ENCODE measurements around the gene CCDC9. TPM values are rescaled to one million over a fixed set of nuclear protein-coding genes. Genes with fewer than 3 reads are reported as not detected.

Gene CCDC9
- total RNA-seq, 1 donor from 2014 or later, result 47.1 TPM

- no peaks in the 10 kb centered on the region for H3K9me3 Mint-ChIP-seq
- no peaks in the 10 kb centered on the region for H3K27me3 Mint-ChIP-seq
- ATAC-seq (ENCODE audit: low read depth), result no peak
- no peak for DNase-seq
- peaks cover 64% of the 10 kb centered on the region for H3K36me3 Mint-ChIP-seq (ENCODE audit: low read depth)
- TF ChIP-seq CTCF (IDR thresholded peaks at IDR 0.05), result no peak
- no peak overlapping the region for H3K27ac Mint-ChIP-seq
- intact Hi-C loops (cut with micrococcal nuclease), result no loop called here
- peaks cover 7% of the 10 kb centered on the region for H3K4me1 Mint-ChIP-seq
- H3K4me3 Mint-ChIP-seq, result no peak overlapping the region
- CTCF ChIA-PET, result no interaction called here
- POLR2A ChIA-PET, result no interaction called here
These were observed 11.0 kb downstream of the CCDC9 start for GRCh38 chr19:47267350-47267759.

GRCh38 chr19:47268028-47268427, 11.7 kb downstream of the CCDC9 start:
- ATAC-seq (ENCODE audit: low read depth) (no peak), DNase-seq (no peak)
- Mint-ChIP-seq H3K4me1 (peaks cover 7% of the 10 kb centered on the region), H3K27ac (no peak overlapping the region), H3K27me3 (no peaks in the 10 kb centered on the region), H3K36me3 (ENCODE audit: low read depth) (peaks cover 60% of the 10 kb centered on the region), H3K4me3 (no peak overlapping the region), H3K9me3 (no peaks in the 10 kb centered on the region)
- intact Hi-C loops (cut with micrococcal nuclease), result no loop called here
- no peak for TF ChIP-seq CTCF (IDR thresholded peaks at IDR 0.05)
- POLR2A ChIA-PET, result no interaction called here
- CTCF ChIA-PET, result no interaction called here

GRCh38 chr19:47269596-47269995, 13.3 kb downstream of the CCDC9 start:
- Mint-ChIP-seq H3K9me3 (no peaks in the 10 kb centered on the region), H3K4me3 (no peak overlapping the region), H3K4me1 (peaks cover 11% of the 10 kb centered on the region), H3K27ac (no peak overlapping the region), H3K36me3 (ENCODE audit: low read depth) (peaks cover 55% of the 10 kb centered on the region), H3K27me3 (no peaks in the 10 kb centered on the region)
- ChIA-PET POLR2A (no interaction called here), CTCF (no interaction called here)
- no peak for ATAC-seq (ENCODE audit: low read depth)
- no peak for TF ChIP-seq CTCF (IDR thresholded peaks at IDR 0.05)
- DNase-seq, result no peak
- intact Hi-C loops (cut with micrococcal nuclease), result no loop called here

- Mint-ChIP-seq H3K4me1 (peaks cover 14% of the 10 kb centered on the region), H3K27ac (no peak overlapping the region), H3K36me3 (ENCODE audit: low read depth) (peaks cover 53% of the 10 kb centered on the region), H3K27me3 (no peaks in the 10 kb centered on the region), H3K4me3 (no peak overlapping the region), H3K9me3 (no peaks in the 10 kb centered on the region)
- no peak for TF ChIP-seq CTCF (IDR thresholded peaks at IDR 0.05)
- ChIA-PET CTCF (no interaction called here), POLR2A (no interaction called here)
- DNase-seq (no peak), ATAC-seq (ENCODE audit: low read depth) (no peak)
- intact Hi-C loops (cut with micrococcal nuclease), result loop anchor here (5.0 kb wide), 1 partner anchor 247 kb away; the partner anchor contains the start of gene NAPA
These were observed 14.1 kb downstream of the CCDC9 start for GRCh38 chr19:47270408-47270807.

GRCh38 chr19:47271949-47272348, 15.6 kb downstream of the CCDC9 start:
- H3K9me3 Mint-ChIP-seq, result no peaks in the 10 kb centered on the region
- no peak for TF ChIP-seq CTCF (IDR thresholded peaks at IDR 0.05)
- H3K4me3 Mint-ChIP-seq, result no peak overlapping the region
- ATAC-seq (ENCODE audit: low read depth), result no peak
- POLR2A ChIA-PET, result interaction anchor here (0.6 to 1.0 kb wide), 5 partner anchors 15 to 485 kb away, joined by 3 to 4 read pairs (median 3); partner anchors contain the start of genes CCDC9 and ZC3H4
- H3K27me3 Mint-ChIP-seq, result no peaks in the 10 kb centered on the region
- peaks cover 21% of the 10 kb centered on the region for H3K4me1 Mint-ChIP-seq
- intact Hi-C loops (cut with micrococcal nuclease), result loop anchor here (5.0 kb wide), 1 partner anchor 245 kb away; the partner anchor contains the start of gene NAPA
- no peak for DNase-seq
- H3K27ac Mint-ChIP-seq, result no peak overlapping the region
- CTCF ChIA-PET, result no interaction called here
- peaks cover 40% of the 10 kb centered on the region for H3K36me3 Mint-ChIP-seq (ENCODE audit: low read depth)

Measured in activated B cell treated with CpG ODN at 0.5 μM for 24 hours (primary cell).